ENCODE data around the gene NNAT. TPM values are rescaled to one million over a fixed set of nuclear protein-coding genes. Genes with fewer than 3 reads are reported as not detected.
A peak's percentile ranks its signal among the peaks of the same experiment; 100 is the strongest.

The NNAT gene
- total RNA-seq, 1 experiment from 2014 or later = not detected

- Histone ChIP-seq H3K9me2 (ENCODE audit: insufficient read depth) (no peaks in the 10 kb centered on the region), H3K4me1 (replicated peaks; ENCODE audit: insufficient read depth) (peaks cover 31% of the 10 kb centered on the region)
- CTCF ChIA-PET = no interaction called here
Observed at GRCh38 chr20:37543828-37544227, 22.8 kb downstream of the NNAT start.

GRCh38 chr20:37544386-37544785, 23.3 kb downstream of the NNAT start:
- H3K9me2 ChIP-seq (ENCODE audit: insufficient read depth) = no peaks in the 10 kb centered on the region
- no peaks in the 10 kb centered on the region for H3K36me3 ChIP-seq (ENCODE audit: low read depth)
- H3K4me3 ChIP-seq = no peak overlapping the region
- H3F3A ChIP-seq (ENCODE audit: insufficient read depth, low read depth) = no peaks in the 10 kb centered on the region
- no peak for DNase-seq
- intact Hi-C loops (cut with micrococcal nuclease; ENCODE audit: unreplicated experiment) = no loop called here
- no peak for TF ChIP-seq EZH2 (IDR thresholded peaks at IDR 0.05; ENCODE audit: low read depth)
- no peak for TF ChIP-seq CTCF (conservative IDR thresholded peaks at IDR 0.05)
- H3K4me1 ChIP-seq (replicated peaks; ENCODE audit: insufficient read depth) = peaks cover 31% of the 10 kb centered on the region
- H4K20me1 ChIP-seq (ENCODE audit: insufficient read depth) = no peaks in the 10 kb centered on the region
- ChIA-PET CTCF (no interaction called here), POLR2A (ENCODE audit: unreplicated experiment) (interaction anchor here (0.6 kb wide), 1 partner anchor 841 kb away, joined by 6 read pairs; no protein-coding TSS in a partner anchor)
- H3K4me2 ChIP-seq = no peak overlapping the region
- H3K9me3 ChIP-seq (ENCODE audit: insufficient read depth, low read depth) = no peaks in the 10 kb centered on the region; the same call in 1 of the 2 replicates
- no peaks in the 10 kb centered on the region for H3K27me3 ChIP-seq (ENCODE audit: insufficient read depth, low read depth)
- BruUV-seq (replicated peaks) = no TSS peak
- H3K79me2 ChIP-seq (ENCODE audit: low read depth) = no peaks in the 10 kb centered on the region
- no peak overlapping the region for H2AFZ ChIP-seq
- H3K27ac ChIP-seq = no peak overlapping the region

More at GRCh38 chr20:37543828-37544227, 22.8 kb downstream of the NNAT start:
- Histone ChIP-seq H3F3A (ENCODE audit: insufficient read depth, low read depth) (no peaks in the 10 kb centered on the region), H3K4me3 (no peak overlapping the region), H3K79me2 (ENCODE audit: low read depth) (no peaks in the 10 kb centered on the region), H3K27ac (no peak overlapping the region), H3K9me3 (ENCODE audit: insufficient read depth, low read depth) (no peaks in the 10 kb centered on the region; the same call in 1 of the 2 replicates), H3K36me3 (ENCODE audit: low read depth) (no peaks in the 10 kb centered on the region), H3K4me2 (0 out of 2 replicates have a peak overlapping the region, but pooled peaks have one; percentile 20), H3K27me3 (ENCODE audit: insufficient read depth, low read depth) (no peaks in the 10 kb centered on the region), H2AFZ (no peak overlapping the region), H4K20me1 (ENCODE audit: insufficient read depth) (no peaks in the 10 kb centered on the region)
- peak; percentile 67 for TF ChIP-seq CTCF (conservative IDR thresholded peaks at IDR 0.05)
- no peak for TF ChIP-seq EZH2 (IDR thresholded peaks at IDR 0.05; ENCODE audit: low read depth)
- intact Hi-C loops (cut with micrococcal nuclease; ENCODE audit: unreplicated experiment) = no loop called here
- no TSS peak for BruUV-seq (replicated peaks)
- POLR2A ChIA-PET (ENCODE audit: unreplicated experiment) = interaction anchor here (0.5 to 0.6 kb wide), 2 partner anchors 208 to 842 kb away, joined by 4 to 6 read pairs; no protein-coding TSS in a partner anchor
- DNase-seq = peak in 1 of 2 experiments; percentile 71

- Histone ChIP-seq H3K36me3 (ENCODE audit: low read depth) (no peaks in the 10 kb centered on the region), H3K4me2 (0 out of 2 replicates have a peak overlapping the region, but pooled peaks have one; percentile 1), H4K20me1 (ENCODE audit: insufficient read depth) (no peaks in the 10 kb centered on the region), H3F3A (ENCODE audit: insufficient read depth, low read depth) (no peaks in the 10 kb centered on the region), H3K4me1 (replicated peaks; ENCODE audit: insufficient read depth) (peaks cover 31% of the 10 kb centered on the region), H3K79me2 (ENCODE audit: low read depth) (no peaks in the 10 kb centered on the region), H2AFZ (no peak overlapping the region), H3K27ac (no peak overlapping the region), H3K4me3 (no peak overlapping the region), H3K9me2 (ENCODE audit: insufficient read depth) (no peaks in the 10 kb centered on the region), H3K9me3 (ENCODE audit: insufficient read depth, low read depth) (no peaks in the 10 kb centered on the region; the same call in 1 of the 2 replicates), H3K27me3 (ENCODE audit: insufficient read depth, low read depth) (no peaks in the 10 kb centered on the region)
- intact Hi-C loops (cut with micrococcal nuclease; ENCODE audit: unreplicated experiment) = no loop called here
- ChIA-PET CTCF (no interaction called here), POLR2A (ENCODE audit: unreplicated experiment) (no interaction called here)
- peak in 1 of 2 experiments; percentile 52 for DNase-seq
- TF ChIP-seq CTCF (conservative IDR thresholded peaks at IDR 0.05) = no peak
- no TSS peak for BruUV-seq (replicated peaks)
Observed at GRCh38 chr20:37545516-37545915, 24.5 kb downstream of the NNAT start.

Measured in PC-9 (cell line).